GM21786 (cell line): ENCODE results near the gene TLX2.
"Not testable (repeated sequence)": the region's sequence is repeated elsewhere in the genome, so short reads cannot be mapped to it uniquely, and the experiment has no call there.

Experiments used
- ATAC-seq: cut with Tn5 transposase; IDR thresholded peaks from one replicate; pipeline ENCODE4 v1.9.1; 2021; ENCODE audit not compliant: unreplicated experiment

TLX2 gene

GRCh38 chr2:74553892-74554819 lies 39.9 kb downstream of the TLX2 start, which contains the start of the genes DOK1 and LOXL3:
TSS of gene DOK1 (plus strand) at chr2:74554720. CDS start at chr2:74554755, 35 bp downstream.
TSS of gene LOXL3 (minus strand) at chr2:74553942. CDS start at chr2:74552634, 1,308 bp downstream.
- peak; percentile 39 for ATAC-seq

GRCh38 chr2:74554820-74555531 lies 40.7 kb downstream of the TLX2 start:
- ATAC-seq = peak; percentile 36

- ATAC-seq = no peak
Observed at GRCh38 chr2:74555610-74556103, 41.4 kb downstream of the TLX2 start.

GRCh38 chr2:74556159-74556558 lies 41.9 kb downstream of the TLX2 start:
- ATAC-seq = no peak

- ATAC-seq = no peak
Observed at GRCh38 chr2:74556831-74557370, 42.7 kb downstream of the TLX2 start.

- no peak for ATAC-seq
Observed at GRCh38 chr2:74558284-74559230, 44.3 kb downstream of the TLX2 start.

GRCh38 chr2:74559912-74560311 lies 45.7 kb downstream of the TLX2 start:
- no peak for ATAC-seq

GRCh38 chr2:74560591-74560990 lies 46.3 kb downstream of the TLX2 start:
- no peak for ATAC-seq

- ATAC-seq = not testable (repeated sequence)
Observed at GRCh38 chr2:74561022-74561421, 46.8 kb downstream of the TLX2 start.

- ATAC-seq = no peak
Observed at GRCh38 chr2:74562126-74562775, 48.0 kb downstream of the TLX2 start.

GRCh38 chr2:74564222-74564621 lies 50.0 kb downstream of the TLX2 start:
- ATAC-seq = no peak

GRCh38 chr2:74566076-74566753 lies 52.0 kb downstream of the TLX2 start:
- ATAC-seq = no peak

- ATAC-seq = peak; percentile 44
Observed at GRCh38 chr2:74566754-74567085, 52.5 kb downstream of the TLX2 start.
